Nucleus accumbens (tissue), 56 donors: Measurements from ENCODE around the gene IRF4.

Experiments used
- DNase-seq, 56 donors: peaks; one replicate each; lab custom pipeline; 2025; lab: John Stamatoyannopoulos, UW

The IRF4 gene

GRCh38 chr6:352896-353470, 38.6 kb upstream of the IRF4 start:
- DNase-seq = no peak

GRCh38 chr6:353642-354614, 37.6 kb upstream of the IRF4 start:
- no peak for DNase-seq

GRCh38 chr6:354631-355280, 36.8 kb upstream of the IRF4 start:
- no peak for DNase-seq

- DNase-seq = no peak
Observed at GRCh38 chr6:355373-356208, 36.0 kb upstream of the IRF4 start.

- no peak for DNase-seq
Observed at GRCh38 chr6:356828-357251, 34.7 kb upstream of the IRF4 start.

GRCh38 chr6:357261-357790, 34.2 kb upstream of the IRF4 start:
- no peak for DNase-seq

GRCh38 chr6:357791-358341, 33.7 kb upstream of the IRF4 start:
- no peak for DNase-seq

- no peak for DNase-seq
Observed at GRCh38 chr6:358432-358831, 33.1 kb upstream of the IRF4 start.

- DNase-seq = no peak
Observed at GRCh38 chr6:358847-359246, 32.7 kb upstream of the IRF4 start.

- no peak for DNase-seq
Observed at GRCh38 chr6:359261-360035, 32.1 kb upstream of the IRF4 start.

- DNase-seq = no peak
Observed at GRCh38 chr6:360349-360748, 31.2 kb upstream of the IRF4 start.

- no peak for DNase-seq
Observed at GRCh38 chr6:360764-361373, 30.7 kb upstream of the IRF4 start.

- no peak for DNase-seq
Observed at GRCh38 chr6:361411-362132, 30.0 kb upstream of the IRF4 start.

GRCh38 chr6:362231-362923, 29.2 kb upstream of the IRF4 start:
- DNase-seq = no peak

- no peak for DNase-seq
Observed at GRCh38 chr6:362924-363249, 28.7 kb upstream of the IRF4 start.

- no peak for DNase-seq
Observed at GRCh38 chr6:363291-363690, 28.3 kb upstream of the IRF4 start.

GRCh38 chr6:363909-364308, 27.6 kb upstream of the IRF4 start:
- DNase-seq = no peak
